Esophagus squamous epithelium (tissue), 5 donors: ENCODE results near the gene THAP10. TPM values are rescaled to one million over a fixed set of nuclear protein-coding genes. Genes with fewer than 3 reads are reported as not detected.

Experiments
- DNase-seq: peaks from one replicate; lab custom pipeline; 2025; lab: John Stamatoyannopoulos, UW
- H3K27ac ChIP-seq, 4 donors: fragments of 200-600 bp; sonication (generic); one replicate each; pipeline ENCODE4 v1.5.1; 2016 to 2019; ENCODE audit warnings: mild to moderate bottlenecking in 1 of 4
- H3K27me3 ChIP-seq, 4 donors: fragments of 200-600 bp; sonication (generic); 1 replicate in 3 of 4; 2 replicates in 1 of 4; pipeline versions ENCODE4 v1.5.1 to v1.6.0; 2017 to 2021; ENCODE audit warnings: antibody characterized with exemption in 1 of 4
- H3K36me3 ChIP-seq, 3 donors: fragments of 200-600 bp; sonication (generic); one replicate each; pipeline ENCODE4 v1.5.1; 2016 to 2019
- H3K4me1 ChIP-seq, 3 donors: fragments of 200-600 bp; sonication (generic); one replicate each; pipeline ENCODE4 v1.5.1; 2017 to 2019
- H3K4me3 ChIP-seq, 4 donors: fragments of 200-600 bp; sonication (generic); 1 replicate in 3 of 4; 2 replicates in 1 of 4; pipeline ENCODE4 v1.5.1; 2016 to 2019; ENCODE audit warnings: mild to moderate bottlenecking in 2 of 4, moderate library complexity in 1 of 4
- H3K9me3 ChIP-seq, 3 donors: fragments of 200-600 bp; sonication (generic); one replicate each; pipeline ENCODE4 v1.5.1; 2016 to 2019
- CTCF ChIP-seq, 6 experiments: fragments of 450-650 bp in 4 of 6; fragments of 200-600 bp in 2 of 6; sonication (generic) in 2 of 6; IDR thresholded peaks; one replicate each; pipeline ENCODE4 v1.5.1; 2016 to 2019; ENCODE audit warnings: antibody characterized with exemption in 6 of 6, mild to moderate bottlenecking in 4 of 6, moderate library complexity in 4 of 6
- POLR2A ChIP-seq, 4 donors: fragments of 450-650 bp; IDR thresholded peaks; one replicate each; pipeline ENCODE4 v1.6.1; 2017; ENCODE audit warnings: antibody characterized with exemption in 4 of 4, mild to moderate bottlenecking in 4 of 4, moderate library complexity in 3 of 4
- WGBS, 2 donors: methylation state at CpG; one replicate each; pipeline ENCODE4 v1.1.5; 2018; 5-methylcytosine and 5-hydroxymethylcytosine counted together
- intact Hi-C: fragments of 100-400 bp; cut with DNase I; formaldehyde crosslinking; loops from one replicate; pipeline ENCODE4 v1.15.0; 2022
- total RNA-seq, 4 donors: library from RNA; depleted of rRNA; stranded (reverse); fragments of >200 nt; gene quantifications; one replicate each; pipeline ENCODE4 v1.1.0, GENCODE V29; 2016
- donor health status: DM: yes; HTN: yes; CAD: no.

THAP10 gene
- total RNA-seq, 4 donors from 2014 or later = 1.5 to 3.0 (median 2.3) TPM

DNA sequence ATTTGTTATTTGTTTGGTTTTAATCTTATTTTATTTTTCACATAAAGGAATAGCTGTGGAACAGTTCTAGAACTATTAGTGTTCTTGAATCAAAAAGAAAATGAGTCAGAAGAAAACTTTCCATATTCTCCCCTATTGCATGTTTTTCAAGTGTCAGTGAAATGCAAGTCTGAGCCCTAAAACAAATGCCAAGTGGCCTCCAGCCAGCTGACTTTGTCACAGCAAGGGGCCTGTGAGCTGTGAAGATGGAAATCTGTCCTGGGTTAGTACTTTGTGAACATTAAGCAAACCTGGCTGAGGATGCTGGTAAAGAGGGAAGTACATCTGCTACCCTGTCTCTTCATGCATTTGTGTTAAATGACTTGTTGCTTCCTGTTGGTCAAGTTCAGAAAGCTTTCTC, 14.6 kb upstream of the THAP10 start:
- intact Hi-C loops = no loop called here
- TF ChIP-seq POLR2A (IDR thresholded peaks at IDR 0.05) (no peak), CTCF (IDR thresholded peaks at IDR 0.05) (no peak)
- peaks cover 0 to 1% (median 0%) of the 10 kb centered on the region in 3 donors for H3K4me1 ChIP-seq
- H3K36me3 ChIP-seq = peaks cover 0 to 23% (median 0%) of the 10 kb centered on the region in 3 donors
- no peak overlapping the region for H3K27ac ChIP-seq
- H3K9me3 ChIP-seq = peaks cover 8 to 19% (median 12%) of the 10 kb centered on the region in 3 donors
- H3K4me3 ChIP-seq = no peak overlapping the region
- DNase-seq = no peak
- no peaks in the 10 kb centered on the region for H3K27me3 ChIP-seq

DNA sequence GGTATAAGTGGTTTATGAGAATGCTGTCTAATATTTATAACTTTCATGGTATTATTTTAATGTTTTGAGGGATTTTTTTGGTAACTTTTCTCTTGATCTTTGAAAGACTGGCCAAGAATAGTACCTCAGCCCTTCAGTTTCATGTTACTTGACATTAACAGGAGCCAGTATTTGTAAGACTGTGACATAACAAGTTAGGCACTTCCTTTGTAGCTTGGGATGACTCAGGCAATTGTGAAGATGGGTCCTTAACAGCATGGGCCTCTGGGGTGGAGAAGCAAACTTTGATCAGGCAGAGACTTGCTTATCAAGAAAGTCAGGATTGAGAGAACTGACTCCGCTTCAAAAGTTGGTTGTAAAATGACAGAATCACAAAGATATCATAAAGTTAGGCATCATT, 9.9 kb upstream of the THAP10 start:
- Histone ChIP-seq H3K27me3 (no peaks in the 10 kb centered on the region), H3K9me3 (peaks cover 0 to 2% (median 0%) of the 10 kb centered on the region in 3 donors), H3K36me3 (peaks cover 0 to 4% (median 0%) of the 10 kb centered on the region in 3 donors), H3K27ac (peak overlapping the region in 1 of 4 donors; percentile 9), H3K4me1 (peaks cover 0 to 4% (median 0%) of the 10 kb centered on the region in 3 donors), H3K4me3 (no peak overlapping the region)
- no peak for TF ChIP-seq CTCF (IDR thresholded peaks at IDR 0.05)
- TF ChIP-seq POLR2A (IDR thresholded peaks at IDR 0.05) = no peak
- WGBS, 2 donors = 50 to 55% methylated on average over 1 of the region's 1 CpG
- DNase-seq = no peak
- intact Hi-C loops = no loop called here

- Histone ChIP-seq H3K36me3 (no peaks in the 10 kb centered on the region), H3K9me3 (no peaks in the 10 kb centered on the region), H3K4me1 (peaks cover 7 to 24% (median 8%) of the 10 kb centered on the region in 3 donors), H3K27ac (peak overlapping the region; percentile 53 to 87 (median 80)), H3K27me3 (no peaks in the 10 kb centered on the region), H3K4me3 (peak overlapping the region; percentile 66 to 90 (median 75))
- intact Hi-C loops = no loop called here
- TF ChIP-seq POLR2A (IDR thresholded peaks at IDR 0.05) = no peak
- peak in 4 of 6 experiments; percentile 7 to 60 (median 41) for TF ChIP-seq CTCF (IDR thresholded peaks at IDR 0.05)
- no peak for DNase-seq
- 2 to 9% methylated on average over 10 of the region's 10 CpGs for WGBS, 2 donors
Measured at GRCh38 chr15:70892912-70893560, 803 bp upstream of the THAP10 start.

GRCh38 chr15:70882361-70882760, 9.9 kb downstream of the THAP10 start:
- no peaks in the 10 kb centered on the region for H3K36me3 ChIP-seq
- no peaks in the 10 kb centered on the region for H3K27me3 ChIP-seq
- no peaks in the 10 kb centered on the region for H3K4me1 ChIP-seq
- intact Hi-C loops = no loop called here
- H3K27ac ChIP-seq = no peak overlapping the region
- no peaks in the 10 kb centered on the region for H3K9me3 ChIP-seq
- DNase-seq = no peak
- WGBS, 2 donors = 43 to 77% methylated on average over 2 of the region's 2 CpGs
- H3K4me3 ChIP-seq = no peak overlapping the region
- TF ChIP-seq POLR2A (IDR thresholded peaks at IDR 0.05) (no peak), CTCF (IDR thresholded peaks at IDR 0.05) (no peak)

DNA sequence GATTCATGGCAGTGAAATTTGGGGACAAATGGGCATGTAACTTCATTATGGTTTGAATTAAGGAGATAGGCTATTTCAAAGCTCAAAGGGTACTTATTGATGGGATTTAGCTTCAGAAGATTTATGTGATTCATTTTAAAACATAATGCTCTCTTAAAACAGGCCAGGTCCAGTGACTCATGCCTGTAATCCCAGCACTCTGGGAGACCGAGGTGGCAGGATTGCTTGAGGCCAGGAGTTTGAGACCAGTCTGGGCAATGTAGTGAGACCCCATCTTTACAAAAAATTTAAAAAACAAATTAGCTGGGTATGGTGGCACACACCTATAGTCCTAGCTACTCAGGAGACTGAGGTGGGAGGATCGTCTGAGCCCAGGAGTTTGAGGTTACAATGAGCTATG, 11.5 kb downstream of the THAP10 start:
- Histone ChIP-seq H3K27ac (no peak overlapping the region), H3K4me1 (no peaks in the 10 kb centered on the region), H3K4me3 (no peak overlapping the region), H3K9me3 (no peaks in the 10 kb centered on the region), H3K27me3 (no peaks in the 10 kb centered on the region), H3K36me3 (no peaks in the 10 kb centered on the region)
- no peak for TF ChIP-seq POLR2A (IDR thresholded peaks at IDR 0.05)
- no peak for TF ChIP-seq CTCF (IDR thresholded peaks at IDR 0.05)
- intact Hi-C loops = no loop called here
- 63 to 74% methylated on average over 2 of the region's 2 CpGs for WGBS, 2 donors
- no peak for DNase-seq
